Left ventricle myocardium inferior (tissue), 1 donor: Measurements from ENCODE around the gene UXS1. TPM values are rescaled to one million over a fixed set of nuclear protein-coding genes. Genes with fewer than 3 reads are reported as not detected.
A peak's percentile ranks its signal among the peaks of the same experiment; 100 is the strongest.
"Not testable (repeated sequence)": the region's sequence is repeated elsewhere in the genome, so short reads cannot be mapped to it uniquely, and the experiment has no call there.

ENCODE experiments used
- DNase-seq: peaks from one replicate; pipeline ENCODE4 v3.0.0-alpha.2; 2020
- H3K27ac ChIP-seq: fragments of 200-600 bp; replicated peaks from 2 replicates; pipeline ENCODE4 v1.8.0; 2021
- H3K27me3 ChIP-seq: fragments of 200-600 bp; 2 replicates; pipeline ENCODE4 v1.8.0; 2021; ENCODE audit warnings: low read depth
- H3K36me3 ChIP-seq: fragments of 200-600 bp; 2 replicates; pipeline ENCODE4 v1.8.0; 2021
- H3K4me1 ChIP-seq: fragments of 200-600 bp; 2 replicates; pipeline ENCODE4 v1.8.0; 2021
- H3K4me3 ChIP-seq: fragments of 200-600 bp; 2 replicates; pipeline ENCODE4 v1.8.0; 2021; ENCODE audit warnings: mild to moderate bottlenecking, moderate library complexity
- H3K9me3 ChIP-seq: fragments of 200-600 bp; replicated peaks from 2 replicates; pipeline ENCODE4 v1.8.0; 2021
- CTCF ChIP-seq: fragments of 200-600 bp; IDR thresholded peaks from 2 replicates; pipeline ENCODE4 v1.8.0; 2021; ENCODE audit warnings: antibody characterized with exemption, mild to moderate bottlenecking, borderline replicate concordance
- intact Hi-C: fragments of 100-400 bp; cut with micrococcal nuclease; formaldehyde crosslinking; loops from one replicate; pipeline ENCODE4 v1.11.0; 2022
- long read RNA-seq: library from polyadenylated mRNA; unstranded; transcript quantifications from one replicate; pipeline ENCODE4 v2.0.0, GENCODE V29; 2021
- total RNA-seq: library from RNA; stranded (reverse); fragmentation: NEBNext Ultra II Directional; extraction: Animal tissue kit (Norgen Biotek cat#: 25700); gene quantifications from one replicate; pipeline ENCODE4 v1.2.1, GENCODE V29; 2021
- donor health status: DM: no; HTN: yes; CAD: no; lungs with severe emphysema.

The UXS1 gene
- 26.7 TPM for total RNA-seq
- long read RNA-seq, transcript UXS1-201 (15 exons, 2,099 nt), result minor isoform, 14 of 59 reads
- long read RNA-seq, transcript UXS1-203 (15 exons, 1,839 nt), result major isoform, 36 of 59 reads
- long read RNA-seq, partial matches to known transcripts, result 0 of 59 reads
- long read RNA-seq, other reads (novel, unspliced or antisense), result 9 of 59 reads

- intact Hi-C loops, result no loop called here
- TF ChIP-seq CTCF, result no peak
- H3K27ac ChIP-seq, result peak within 1 kb of the TSS; percentile 92
- H3K9me3 ChIP-seq, result no peaks in the 10 kb centered on the region
- no peaks in the 10 kb centered on the region for H3K27me3 ChIP-seq
- peak; percentile 98 for DNase-seq
- H3K36me3 ChIP-seq, result no peaks in the 10 kb centered on the region
- H3K4me3 ChIP-seq, result peak within 1 kb of the TSS; percentile 99
- H3K4me1 ChIP-seq, result peaks cover 26% of the 10 kb centered on the region
These were observed at the start of gene UXS1 for GRCh38 chr2:106193977-106194778. Gene UXS1 (minus strand): TSS chr2:106194301. CDS start chr2:106194241, 60 bp downstream.

GRCh38 chr2:106239491-106239890 is 45.4 kb upstream of the UXS1 start:
- H3K27ac ChIP-seq, DNase-seq, intact Hi-C loops, H3K4me1 ChIP-seq, H3K36me3 ChIP-seq, H3K4me3 ChIP-seq, H3K27me3 ChIP-seq: not testable (repeated sequence)
- peaks cover 50% of the 10 kb centered on the region for H3K9me3 ChIP-seq

GRCh38 chr2:106235392-106235791 is 41.3 kb upstream of the UXS1 start:
- H3K27ac ChIP-seq, H3K27me3 ChIP-seq, intact Hi-C loops, DNase-seq, H3K36me3 ChIP-seq, H3K4me1 ChIP-seq, H3K4me3 ChIP-seq: not testable (repeated sequence)
- peaks cover 48% of the 10 kb centered on the region for H3K9me3 ChIP-seq

- intact Hi-C loops, result no loop called here
These were observed 39.2 kb upstream of the UXS1 start for GRCh38 chr2:106233350-106233706.

GRCh38 chr2:106232638-106233349 is 38.7 kb upstream of the UXS1 start:
- DNase-seq, result peak; percentile 53

More at GRCh38 chr2:106233350-106233706, 39.2 kb upstream of the UXS1 start:
- Histone ChIP-seq H3K9me3 (peaks cover 35% of the 10 kb centered on the region), H3K27ac (no peak overlapping the region), H3K27me3 (no peaks in the 10 kb centered on the region), H3K4me1 (no peaks in the 10 kb centered on the region), H3K36me3 (no peaks in the 10 kb centered on the region), H3K4me3 (no peak overlapping the region)
- no peak for DNase-seq
- no peak for TF ChIP-seq CTCF

GRCh38 chr2:106223347-106223746 is 29.2 kb upstream of the UXS1 start:
- no peaks in the 10 kb centered on the region for H3K36me3 ChIP-seq
- no peak for TF ChIP-seq CTCF

More at GRCh38 chr2:106232638-106233349, 38.7 kb upstream of the UXS1 start:
- H3K4me3 ChIP-seq, result no peak overlapping the region
- H3K4me1 ChIP-seq, result no peaks in the 10 kb centered on the region
- H3K27me3 ChIP-seq, result no peaks in the 10 kb centered on the region
- peaks cover 35% of the 10 kb centered on the region for H3K9me3 ChIP-seq
- H3K36me3 ChIP-seq, result no peaks in the 10 kb centered on the region
- H3K27ac ChIP-seq, result peak overlapping the region; percentile 29
- intact Hi-C loops, result no loop called here
- no peak for TF ChIP-seq CTCF

GRCh38 chr2:106222057-106222456 is 28.0 kb upstream of the UXS1 start:
- DNase-seq, H3K4me3 ChIP-seq, H3K9me3 ChIP-seq, H3K4me1 ChIP-seq, H3K27ac ChIP-seq, intact Hi-C loops, H3K36me3 ChIP-seq, H3K27me3 ChIP-seq: not testable (repeated sequence)

More at GRCh38 chr2:106223347-106223746, 29.2 kb upstream of the UXS1 start:
- no peak for DNase-seq
- intact Hi-C loops, result no loop called here
- Histone ChIP-seq H3K27me3 (no peaks in the 10 kb centered on the region), H3K4me3 (no peak overlapping the region), H3K4me1 (no peaks in the 10 kb centered on the region), H3K27ac (no peak overlapping the region), H3K9me3 (peaks cover 7% of the 10 kb centered on the region)
